ENCODE measurements around the gene TNS3.

GRCh38 chr7:47405921-47406800 is 175.8 kb downstream of the TNS3 start:
- TF ChIP-seq CTCF (IDR thresholded peaks at IDR 0.05 in 8 of 11, conservative IDR thresholded peaks at IDR 0.05 in 3 of 11) (no peak), POLR2A (IDR thresholded peaks at IDR 0.05) (no peak)

Measured in spleen (tissue), 7 donors.